ENCODE results near the gene MTHFSD.

MTHFSD gene

DNA sequence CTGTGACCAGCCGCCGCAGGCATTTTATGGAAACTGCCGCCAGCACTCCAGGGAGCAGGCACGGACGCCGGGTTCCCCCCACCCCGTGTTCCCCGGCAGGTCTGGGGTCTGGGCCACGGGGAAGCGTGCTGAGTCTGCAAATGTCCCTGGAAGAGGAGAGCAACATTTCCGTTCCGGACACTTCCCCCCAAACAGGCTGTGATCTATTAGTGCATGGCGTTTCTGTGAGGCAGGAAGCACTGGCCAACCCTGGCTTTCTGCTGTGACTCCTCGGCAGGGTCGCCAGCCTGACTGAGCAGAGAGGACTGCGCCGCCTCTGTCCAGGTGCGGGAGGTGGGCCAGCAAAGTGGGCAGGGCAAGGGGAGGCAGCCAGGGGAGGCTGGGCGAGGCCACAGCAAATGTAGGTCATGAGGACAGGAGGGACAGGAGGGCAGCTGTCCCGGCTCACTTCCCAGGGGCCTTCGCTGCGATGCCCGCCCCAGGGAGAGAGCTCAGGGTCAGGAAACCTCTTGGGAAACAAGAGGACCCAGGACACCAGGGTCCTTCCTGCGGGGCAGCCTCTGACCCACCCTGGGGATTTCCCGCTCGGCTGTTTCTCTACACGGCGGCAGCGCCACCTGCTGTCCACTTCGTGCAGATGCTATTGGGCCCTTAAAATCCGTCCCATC is 35.3 kb downstream of the MTHFSD start:
- Histone ChIP-seq H3K4me3 (ENCODE audit: low read depth in 1 of 5, low read length in 5 of 5) (peak overlapping the region in 2 of 5 donors; percentile 13 to 20), H3K4me1 (ENCODE audit: control insufficient read depth in 5 of 5, insufficient read depth in 5 of 5, low read length in 5 of 5) (peaks cover 0 to 20% (median 8%) of the 10 kb centered on the region in 5 donors), H3K27ac (ENCODE audit: low read depth, low read length) (no peak overlapping the region), H3K27me3 (ENCODE audit: control insufficient read depth in 5 of 5, insufficient read depth in 4 of 5, low read length in 5 of 5) (peaks cover 47 to 75% (median 70%) of the 10 kb centered on the region in 5 donors), H3K9me3 (ENCODE audit: control insufficient read depth in 5 of 5, low read length in 5 of 5) (no peaks in the 10 kb centered on the region), H3K36me3 (ENCODE audit: control insufficient read depth in 5 of 5, insufficient read depth in 5 of 5, low read length in 5 of 5) (no peaks in the 10 kb centered on the region), H3K9ac (ENCODE audit: low read length in 5 of 5) (no peak overlapping the region)

DNA sequence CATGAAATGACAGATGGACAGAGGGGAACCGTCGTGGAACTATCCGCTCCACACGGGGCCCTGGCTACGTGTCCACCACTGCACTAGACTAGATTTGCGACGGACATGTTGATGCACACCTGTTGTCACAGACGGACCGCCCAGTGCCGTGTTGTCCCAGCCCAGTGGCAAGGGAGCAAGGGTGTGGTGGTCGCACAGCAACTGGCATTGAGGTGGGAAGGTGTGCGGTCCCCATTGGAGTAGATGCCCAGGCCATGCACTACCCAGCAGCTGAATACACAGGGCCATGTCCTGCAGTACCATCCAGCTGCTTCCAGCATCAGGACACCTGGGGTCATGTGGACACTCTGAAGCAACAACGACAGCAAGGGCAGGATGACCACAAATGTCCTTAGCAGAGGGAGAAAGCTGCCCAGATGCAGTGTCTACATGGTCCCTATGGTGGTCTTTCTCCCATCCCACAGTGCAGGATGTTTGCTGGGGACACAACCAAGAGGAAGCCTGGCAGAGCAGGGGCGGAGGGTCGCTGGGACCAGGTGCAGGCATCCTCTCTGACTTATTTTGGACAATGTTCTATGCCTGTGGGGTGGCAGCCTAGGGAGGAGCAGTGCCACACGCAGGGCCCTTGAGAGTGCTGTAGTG is 35.9 kb downstream of the MTHFSD start:
- peaks cover 47 to 75% (median 69%) of the 10 kb centered on the region in 5 donors for H3K27me3 ChIP-seq (ENCODE audit: control insufficient read depth in 5 of 5, insufficient read depth in 4 of 5, low read length in 5 of 5)
- no peak overlapping the region for H3K27ac ChIP-seq (ENCODE audit: low read depth, low read length)
- no peak overlapping the region for H3K4me3 ChIP-seq (ENCODE audit: low read depth in 1 of 5, low read length in 5 of 5)
- no peaks in the 10 kb centered on the region for H3K36me3 ChIP-seq (ENCODE audit: control insufficient read depth in 5 of 5, insufficient read depth in 5 of 5, low read length in 5 of 5)
- no peak overlapping the region for H3K9ac ChIP-seq (ENCODE audit: low read length in 5 of 5)
- H3K4me1 ChIP-seq (ENCODE audit: control insufficient read depth in 5 of 5, insufficient read depth in 5 of 5, low read length in 5 of 5) = peaks cover 0 to 20% (median 8%) of the 10 kb centered on the region in 5 donors
- no peaks in the 10 kb centered on the region for H3K9me3 ChIP-seq (ENCODE audit: control insufficient read depth in 5 of 5, low read length in 5 of 5)

DNA sequence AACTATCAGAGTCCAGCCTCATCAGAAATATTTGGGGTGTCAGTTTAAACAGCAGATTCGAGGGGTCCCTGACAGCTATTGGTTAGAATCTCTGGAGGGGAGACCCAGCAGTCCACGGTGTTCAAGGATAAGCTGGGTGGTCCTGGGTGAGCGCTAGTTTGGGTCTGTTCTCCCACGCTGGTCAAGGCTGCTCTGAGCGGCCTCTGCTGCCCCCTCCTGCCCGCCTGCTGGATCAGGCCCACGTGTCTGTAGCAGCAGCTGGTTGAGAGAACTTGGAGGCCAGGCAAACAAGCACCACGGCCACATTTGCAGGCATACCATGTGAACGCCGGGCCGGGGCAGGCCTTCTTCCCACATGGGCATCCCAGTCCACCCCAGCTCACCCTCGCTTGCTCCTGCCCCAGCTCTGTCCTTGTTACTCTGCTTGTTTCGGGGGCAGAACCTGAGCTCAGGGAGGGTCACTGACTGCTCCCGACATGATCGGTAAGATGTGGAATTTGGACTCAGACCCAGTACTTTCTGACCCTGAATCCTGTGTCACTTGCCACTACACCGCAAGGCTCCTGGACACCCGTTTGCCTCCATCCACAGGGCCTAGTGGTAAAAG is 37.3 kb downstream of the MTHFSD start:
- Histone ChIP-seq H3K4me3 (ENCODE audit: low read depth in 1 of 5, low read length in 5 of 5) (no peak overlapping the region), H3K27ac (ENCODE audit: low read depth, low read length) (no peak overlapping the region), H3K36me3 (ENCODE audit: control insufficient read depth in 5 of 5, insufficient read depth in 5 of 5, low read length in 5 of 5) (no peaks in the 10 kb centered on the region), H3K27me3 (ENCODE audit: control insufficient read depth in 5 of 5, insufficient read depth in 4 of 5, low read length in 5 of 5) (peaks cover 44 to 83% (median 70%) of the 10 kb centered on the region in 5 donors), H3K9ac (ENCODE audit: low read length in 5 of 5) (peak overlapping the region in 1 of 5 donors; percentile 8), H3K4me1 (ENCODE audit: control insufficient read depth in 5 of 5, insufficient read depth in 5 of 5, low read length in 5 of 5) (peaks cover 0 to 20% (median 8%) of the 10 kb centered on the region in 5 donors), H3K9me3 (ENCODE audit: control insufficient read depth in 5 of 5, low read length in 5 of 5) (no peaks in the 10 kb centered on the region)

DNA sequence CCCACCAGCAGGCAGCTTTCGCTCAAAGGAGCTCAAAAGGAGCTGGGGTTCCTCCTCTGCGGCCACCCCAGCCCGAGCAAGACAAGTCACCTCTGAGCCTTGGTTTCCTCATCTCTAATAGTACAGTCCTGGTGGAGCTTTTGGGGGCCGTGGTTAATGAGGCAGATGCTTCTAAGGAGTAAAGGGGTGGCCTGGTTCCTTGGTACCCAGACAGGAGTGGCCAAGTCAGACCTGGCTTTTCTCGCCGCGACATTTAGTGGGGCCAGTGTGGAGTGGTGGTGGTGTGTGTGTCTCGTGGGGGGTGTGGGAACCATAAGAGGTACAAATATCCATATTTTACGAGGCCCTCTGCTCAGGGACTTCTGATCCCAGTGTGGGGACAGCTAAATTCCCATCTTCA is 38.0 kb downstream of the MTHFSD start:
- Histone ChIP-seq H3K4me1 (ENCODE audit: control insufficient read depth in 5 of 5, insufficient read depth in 5 of 5, low read length in 5 of 5) (peaks cover 0 to 20% (median 8%) of the 10 kb centered on the region in 5 donors), H3K9me3 (ENCODE audit: control insufficient read depth in 5 of 5, low read length in 5 of 5) (no peaks in the 10 kb centered on the region), H3K4me3 (ENCODE audit: low read depth in 1 of 5, low read length in 5 of 5) (no peak overlapping the region), H3K27ac (ENCODE audit: low read depth, low read length) (no peak overlapping the region), H3K27me3 (ENCODE audit: control insufficient read depth in 5 of 5, insufficient read depth in 4 of 5, low read length in 5 of 5) (peaks cover 43 to 82% (median 70%) of the 10 kb centered on the region in 5 donors), H3K36me3 (ENCODE audit: control insufficient read depth in 5 of 5, insufficient read depth in 5 of 5, low read length in 5 of 5) (no peaks in the 10 kb centered on the region), H3K9ac (ENCODE audit: low read length in 5 of 5) (no peak overlapping the region)

DNA sequence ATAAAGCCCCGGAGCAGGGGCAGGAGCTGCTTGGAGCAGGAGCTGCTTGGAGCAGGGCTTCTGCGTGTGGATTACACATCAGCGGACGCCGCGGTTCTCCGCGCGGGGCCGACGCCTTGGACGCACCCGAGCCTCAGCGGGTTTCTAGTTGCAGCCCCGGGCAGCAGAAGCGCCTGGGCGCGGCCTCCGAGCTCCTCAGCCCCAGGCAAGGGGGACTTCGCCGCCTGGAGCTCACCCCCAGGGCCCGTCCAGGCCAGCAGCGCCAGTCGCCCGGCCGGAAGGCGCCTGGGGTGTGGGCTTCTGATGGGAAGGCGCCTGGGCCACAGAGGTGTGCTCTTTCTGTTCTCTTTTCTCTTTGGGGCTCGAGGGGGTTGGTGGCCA is 38.4 kb downstream of the MTHFSD start:
- Histone ChIP-seq H3K27me3 (ENCODE audit: control insufficient read depth in 5 of 5, insufficient read depth in 4 of 5, low read length in 5 of 5) (peaks cover 42 to 87% (median 71%) of the 10 kb centered on the region in 5 donors), H3K9ac (ENCODE audit: low read length in 5 of 5) (no peak overlapping the region), H3K4me1 (ENCODE audit: control insufficient read depth in 5 of 5, insufficient read depth in 5 of 5, low read length in 5 of 5) (peaks cover 0 to 21% (median 8%) of the 10 kb centered on the region in 5 donors), H3K27ac (ENCODE audit: low read depth, low read length) (no peak overlapping the region), H3K36me3 (ENCODE audit: control insufficient read depth in 5 of 5, insufficient read depth in 5 of 5, low read length in 5 of 5) (no peaks in the 10 kb centered on the region), H3K4me3 (ENCODE audit: low read depth in 1 of 5, low read length in 5 of 5) (no peak overlapping the region), H3K9me3 (ENCODE audit: control insufficient read depth in 5 of 5, low read length in 5 of 5) (no peaks in the 10 kb centered on the region)

DNA sequence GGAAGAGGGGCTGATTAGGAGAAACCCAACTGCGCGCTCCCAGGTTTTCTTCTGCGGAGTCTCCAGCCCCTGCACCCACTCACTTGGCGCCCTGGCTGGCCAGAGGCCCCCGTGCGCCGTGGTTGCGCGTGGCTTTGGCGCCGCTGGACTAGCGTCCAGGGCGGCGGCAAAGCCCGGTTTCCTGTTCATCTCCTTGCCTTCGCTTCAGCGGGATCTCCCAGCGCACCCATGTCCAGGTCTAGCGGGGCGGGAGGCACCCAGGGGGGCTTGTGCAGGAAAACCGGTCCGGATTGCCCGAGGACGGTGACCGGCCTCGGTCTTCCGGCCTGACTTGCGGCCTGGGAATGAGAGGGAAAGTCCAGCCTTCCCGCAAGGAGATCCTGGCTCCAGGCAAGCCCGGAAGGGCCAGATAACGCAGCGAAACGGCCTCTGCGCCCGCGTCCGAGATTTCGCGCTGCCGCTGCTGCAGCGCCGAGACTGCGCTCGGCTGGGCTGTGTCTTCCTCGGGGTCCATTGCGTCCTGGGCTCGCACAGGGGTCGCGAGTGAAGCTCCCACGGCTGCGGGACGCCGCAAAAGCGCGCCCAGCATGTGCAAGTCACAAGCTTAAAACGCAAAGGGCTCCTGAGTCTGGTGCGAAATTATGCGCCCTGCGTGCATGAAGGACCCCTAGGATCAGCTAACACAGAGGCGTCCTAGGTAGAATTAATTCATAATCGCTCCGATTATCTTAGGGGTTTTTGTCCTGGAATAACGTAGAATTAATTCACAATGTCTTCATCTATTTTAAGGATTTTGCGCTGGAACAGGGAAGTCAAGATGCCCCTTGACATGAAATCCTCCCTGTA is 39.0 kb downstream of the MTHFSD start:
- Histone ChIP-seq H3K9ac (ENCODE audit: low read length in 5 of 5) (no peak overlapping the region), H3K27ac (ENCODE audit: low read depth, low read length) (no peak overlapping the region), H3K27me3 (ENCODE audit: control insufficient read depth in 5 of 5, insufficient read depth in 4 of 5, low read length in 5 of 5) (peaks cover 44 to 89% (median 70%) of the 10 kb centered on the region in 5 donors), H3K4me3 (ENCODE audit: low read depth in 1 of 5, low read length in 5 of 5) (no peak overlapping the region), H3K4me1 (ENCODE audit: control insufficient read depth in 5 of 5, insufficient read depth in 5 of 5, low read length in 5 of 5) (peaks cover 0 to 24% (median 8%) of the 10 kb centered on the region in 5 donors), H3K36me3 (ENCODE audit: control insufficient read depth in 5 of 5, insufficient read depth in 5 of 5, low read length in 5 of 5) (no peaks in the 10 kb centered on the region), H3K9me3 (ENCODE audit: control insufficient read depth in 5 of 5, low read length in 5 of 5) (no peaks in the 10 kb centered on the region)

DNA sequence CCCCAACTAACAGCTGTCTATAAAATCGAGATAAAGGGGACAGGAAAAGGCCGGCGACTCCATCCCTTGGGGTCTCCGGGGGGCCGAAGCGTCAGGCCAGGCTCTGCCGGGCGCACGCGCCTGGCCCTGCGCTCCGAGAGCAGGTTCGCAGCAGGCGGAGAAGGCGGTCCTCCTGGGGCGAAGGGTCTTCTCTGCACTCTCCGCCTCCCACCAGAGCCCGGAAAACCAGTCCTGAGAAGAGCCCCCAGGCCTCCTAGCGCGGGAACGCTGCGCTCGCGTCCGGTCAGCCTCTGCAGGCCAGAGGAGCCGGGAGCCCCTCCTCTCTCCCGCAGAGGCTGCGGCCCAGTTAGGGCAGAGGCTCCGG is 39.6 kb downstream of the MTHFSD start:
- no peaks in the 10 kb centered on the region for H3K9me3 ChIP-seq (ENCODE audit: control insufficient read depth in 5 of 5, low read length in 5 of 5)
- peaks cover 0 to 26% (median 13%) of the 10 kb centered on the region in 5 donors for H3K4me1 ChIP-seq (ENCODE audit: control insufficient read depth in 5 of 5, insufficient read depth in 5 of 5, low read length in 5 of 5)
- no peak overlapping the region for H3K9ac ChIP-seq (ENCODE audit: low read length in 5 of 5)
- no peak overlapping the region for H3K4me3 ChIP-seq (ENCODE audit: low read depth in 1 of 5, low read length in 5 of 5)
- H3K27me3 ChIP-seq (ENCODE audit: control insufficient read depth in 5 of 5, insufficient read depth in 4 of 5, low read length in 5 of 5) = peaks cover 48 to 86% (median 68%) of the 10 kb centered on the region in 5 donors
- H3K27ac ChIP-seq (ENCODE audit: low read depth, low read length) = no peak overlapping the region
- H3K36me3 ChIP-seq (ENCODE audit: control insufficient read depth in 5 of 5, insufficient read depth in 5 of 5, low read length in 5 of 5) = no peaks in the 10 kb centered on the region

DNA sequence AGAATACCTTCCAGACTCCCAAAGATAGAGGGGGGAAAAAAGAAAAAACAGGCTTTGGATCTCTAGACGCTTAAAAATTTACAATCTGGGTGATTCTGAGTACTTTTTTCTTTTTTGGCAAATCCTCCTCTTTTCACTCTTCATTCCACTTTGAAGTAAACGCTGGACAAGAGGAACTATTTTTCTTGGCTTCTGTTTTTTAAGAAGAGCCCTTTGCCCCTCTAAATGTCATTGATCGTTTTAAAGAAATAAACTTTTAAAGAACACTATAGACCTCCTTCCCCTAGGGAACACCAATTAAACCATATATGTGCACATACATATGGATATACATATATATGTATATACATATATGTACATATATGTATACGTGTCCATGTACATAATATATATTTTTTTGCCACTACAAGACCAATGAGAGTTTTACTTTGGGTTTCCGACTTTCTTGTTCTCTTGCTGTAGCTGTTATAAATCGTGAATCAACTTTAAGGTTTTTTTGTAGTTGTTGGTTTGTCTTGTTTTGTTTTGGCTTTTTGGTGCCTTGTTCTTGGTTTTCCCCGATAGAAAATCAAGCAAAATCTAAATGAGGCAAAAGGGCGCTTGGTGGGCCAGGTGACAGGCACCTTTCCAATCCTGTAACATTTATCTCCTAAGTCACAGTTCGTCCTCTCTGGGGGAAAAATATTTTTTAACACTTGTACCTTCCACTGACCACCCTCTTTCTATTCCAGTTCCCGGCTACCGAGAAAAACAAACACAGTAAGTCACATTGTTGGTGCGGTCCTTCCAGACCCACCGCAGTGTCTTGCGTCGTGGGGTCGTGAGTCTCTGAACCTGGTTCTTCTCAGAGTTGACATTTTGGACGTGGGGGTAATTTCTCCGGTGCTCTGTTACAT is 40.3 kb downstream of the MTHFSD start:
- Histone ChIP-seq H3K27me3 (ENCODE audit: control insufficient read depth in 5 of 5, insufficient read depth in 4 of 5, low read length in 5 of 5) (peaks cover 47 to 84% (median 66%) of the 10 kb centered on the region in 5 donors), H3K36me3 (ENCODE audit: control insufficient read depth in 5 of 5, insufficient read depth in 5 of 5, low read length in 5 of 5) (no peaks in the 10 kb centered on the region), H3K9me3 (ENCODE audit: control insufficient read depth in 5 of 5, low read length in 5 of 5) (no peaks in the 10 kb centered on the region), H3K9ac (ENCODE audit: low read length in 5 of 5) (no peak overlapping the region), H3K4me1 (ENCODE audit: control insufficient read depth in 5 of 5, insufficient read depth in 5 of 5, low read length in 5 of 5) (peaks cover 0 to 26% (median 13%) of the 10 kb centered on the region in 5 donors), H3K4me3 (ENCODE audit: low read depth in 1 of 5, low read length in 5 of 5) (no peak overlapping the region), H3K27ac (ENCODE audit: low read depth, low read length) (no peak overlapping the region)

Data from subcutaneous abdominal adipose tissue (tissue), 5 donors.